ENCODE data around the gene TANGO2. TPM values are rescaled to one million over a fixed set of nuclear protein-coding genes. Genes with fewer than 3 reads are reported as not detected.

TANGO2 gene
- polyA plus RNA-seq, 1 of the 3 experiments (the other 2 are of a cell fraction) = 20.7 TPM

GRCh38 chr22:20036535-20037392 lies 15.9 kb downstream of the TANGO2 start:
- POLR2A ChIA-PET = no interaction called here
- H3K36me3 ChIP-seq (replicated peaks in 1 of 2; ENCODE audit: control insufficient read depth in 1 of 2, insufficient read depth in 2 of 2, low read length in 1 of 2) = no peaks in the 10 kb centered on the region
- H2AFZ ChIP-seq (ENCODE audit: low read depth) = no peak overlapping the region
- TF ChIP-seq RCOR1 (IDR thresholded peaks at IDR 0.05; ENCODE audit: low read length) (no peak), RFX5 (IDR thresholded peaks at IDR 0.05; ENCODE audit: low read length) (no peak), NFIC (IDR thresholded peaks at IDR 0.05; ENCODE audit: borderline replicate concordance) (no peak), ZBTB33 (IDR thresholded peaks at IDR 0.05; ENCODE audit: borderline replicate concordance, low read depth) (no peak), YY1 (IDR thresholded peaks at IDR 0.05; ENCODE audit: low read depth) (no peak), NRF1 (IDR thresholded peaks at IDR 0.05; ENCODE audit: low read depth, low read length) (no peak), REST (IDR thresholded peaks at IDR 0.05; ENCODE audit: low read depth, low read length) (no peak), EP300 (IDR thresholded peaks at IDR 0.05; ENCODE audit: borderline replicate concordance in 1 of 2, low read depth in 1 of 2, low read length in 1 of 2) (no peak), CHD2 (IDR thresholded peaks at IDR 0.05; ENCODE audit: low read length, partially characterized antibody) (no peak), SIN3A (IDR thresholded peaks at IDR 0.05; ENCODE audit: borderline replicate concordance, low read depth, low read length) (no peak), MEF2A (IDR thresholded peaks at IDR 0.05; ENCODE audit: borderline replicate concordance, low read depth) (no peak), FOXJ3 (CRISPR knock-in tag; IDR thresholded peaks at IDR 0.05) (no peak), FOXM1 (IDR thresholded peaks at IDR 0.05; ENCODE audit: low read depth) (no peak), EZH2phosphoT487 (IDR thresholded peaks at IDR 0.05; ENCODE audit: borderline replicate concordance, low read depth) (no peak), GATA2 (CRISPR knock-in tag; IDR thresholded peaks at IDR 0.05) (no peak), ELF1 (IDR thresholded peaks at IDR 0.05) (no peak)
- TF ChIP-seq, protein P1, sequence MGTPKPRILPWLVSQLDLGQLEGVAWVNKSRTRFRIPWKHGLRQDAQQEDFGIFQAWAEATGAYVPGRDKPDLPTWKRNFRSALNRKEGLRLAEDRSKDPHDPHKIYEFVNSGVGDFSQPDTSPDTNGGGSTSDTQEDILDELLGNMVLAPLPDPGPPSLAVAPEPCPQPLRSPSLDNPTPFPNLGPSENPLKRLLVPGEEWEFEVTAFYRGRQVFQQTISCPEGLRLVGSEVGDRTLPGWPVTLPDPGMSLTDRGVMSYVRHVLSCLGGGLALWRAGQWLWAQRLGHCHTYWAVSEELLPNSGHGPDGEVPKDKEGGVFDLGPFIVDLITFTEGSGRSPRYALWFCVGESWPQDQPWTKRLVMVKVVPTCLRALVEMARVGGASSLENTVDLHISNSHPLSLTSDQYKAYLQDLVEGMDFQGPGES (IDR thresholded peaks at IDR 0.05; ENCODE audit: low read depth, low read length) = no peak
- TF ChIP-seq, protein P2, sequence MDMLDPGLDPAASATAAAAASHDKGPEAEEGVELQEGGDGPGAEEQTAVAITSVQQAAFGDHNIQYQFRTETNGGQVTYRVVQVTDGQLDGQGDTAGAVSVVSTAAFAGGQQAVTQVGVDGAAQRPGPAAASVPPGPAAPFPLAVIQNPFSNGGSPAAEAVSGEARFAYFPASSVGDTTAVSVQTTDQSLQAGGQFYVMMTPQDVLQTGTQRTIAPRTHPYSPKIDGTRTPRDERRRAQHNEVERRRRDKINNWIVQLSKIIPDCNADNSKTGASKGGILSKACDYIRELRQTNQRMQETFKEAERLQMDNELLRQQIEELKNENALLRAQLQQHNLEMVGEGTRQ (IDR thresholded peaks at IDR 0.05; ENCODE audit: borderline replicate concordance, low read depth, low read length) = no peak
- H3K9me2 ChIP-seq = no peaks in the 10 kb centered on the region
- peaks cover 12% of the 10 kb centered on the region; the same call in 1 of the 2 replicates for H3K79me2 ChIP-seq (ENCODE audit: insufficient read depth)
- H3K9me3 ChIP-seq = no peaks in the 10 kb centered on the region
- 0 out of 2 replicates have a peak, but pooled peaks cover 1% of the 10 kb centered on the region for H4K20me1 ChIP-seq (ENCODE audit: insufficient read depth)
- H3K27me3 ChIP-seq (ENCODE audit: insufficient read depth) = no peaks in the 10 kb centered on the region
- CTCF ChIA-PET = no interaction called here
- no peaks in the 10 kb centered on the region for H3F3A ChIP-seq (replicated peaks; ENCODE audit: insufficient read depth)
- H3K4me1 ChIP-seq (ENCODE audit: control insufficient read depth in 1 of 2, insufficient read depth in 2 of 2, low read depth in 1 of 2, low read length in 1 of 2) = peaks cover 0 to 18% of the 10 kb centered on the region in 2 experiments; a peak in 1 of 4 replicates
- H3K4me3 ChIP-seq (ENCODE audit: low read depth in 2 of 2, low read length in 1 of 2) = no peak overlapping the region
- DNase-seq = no peak
- 96% methylated on average over 25 of the region's 25 CpGs for WGBS (ENCODE audit: low lambda C conversion rate)
- H3K4me2 ChIP-seq = no peak overlapping the region
- H3K9ac ChIP-seq = no peak overlapping the region
- no peak overlapping the region for H3K27ac ChIP-seq (ENCODE audit: low read depth in 2 of 2, low read length in 1 of 2)
